GM20000 (cell line): ENCODE results near the gene RNLS.

Source experiments
- DNase-seq: peaks from one replicate; pipeline ENCODE4 v3.0.0; 2012; ENCODE audit warnings: low spot score
- CTCF ChIP-seq: IDR thresholded peaks from 2 replicates; pipeline ENCODE4 v1.5.1; 2012; ENCODE audit warnings: mild to moderate bottlenecking, control low read depth; ENCODE audit errors: extremely low read depth, missing control alignments

RNLS gene

GRCh38 chr10:88530093-88530492 is 53.0 kb downstream of the RNLS start:
- no peak for DNase-seq
- TF ChIP-seq CTCF, result no peak

GRCh38 chr10:88528806-88529570 is 54.1 kb downstream of the RNLS start:
- no peak for DNase-seq
- TF ChIP-seq CTCF, result no peak

- no peak for TF ChIP-seq CTCF
- no peak for DNase-seq
Measured at GRCh38 chr10:88528201-88528600, 54.9 kb downstream of the RNLS start.

- DNase-seq, result no peak
- TF ChIP-seq CTCF, result no peak
Measured at GRCh38 chr10:88527245-88527644, 55.9 kb downstream of the RNLS start.

- TF ChIP-seq CTCF, result no peak
- DNase-seq, result no peak
Measured at GRCh38 chr10:88526501-88527105, 56.5 kb downstream of the RNLS start.

GRCh38 chr10:88525371-88526069 is 57.6 kb downstream of the RNLS start:
- no peak for DNase-seq
- no peak for TF ChIP-seq CTCF
